ENCODE results near the gene RC3H2.

DNA sequence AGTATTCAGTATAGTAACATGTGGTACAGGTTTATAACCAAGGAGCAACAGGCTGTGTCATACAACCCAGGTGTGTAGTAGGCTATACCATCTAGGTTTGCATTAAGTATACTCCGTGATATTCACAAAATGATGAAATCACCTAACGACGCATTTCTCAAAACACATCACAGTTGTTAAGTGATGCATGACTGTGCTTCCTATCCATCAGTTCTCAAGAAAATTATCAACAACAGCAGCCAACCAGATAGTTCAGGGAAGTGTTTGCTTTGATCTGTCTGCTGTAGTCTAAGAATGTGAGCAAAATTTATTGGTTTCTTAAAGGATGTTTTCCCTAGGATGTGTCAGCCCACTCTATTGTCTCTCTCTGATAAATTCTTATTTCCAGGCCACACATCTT is 18.8 kb upstream of the RC3H2 start:
- TF ChIP-seq, protein P1, sequence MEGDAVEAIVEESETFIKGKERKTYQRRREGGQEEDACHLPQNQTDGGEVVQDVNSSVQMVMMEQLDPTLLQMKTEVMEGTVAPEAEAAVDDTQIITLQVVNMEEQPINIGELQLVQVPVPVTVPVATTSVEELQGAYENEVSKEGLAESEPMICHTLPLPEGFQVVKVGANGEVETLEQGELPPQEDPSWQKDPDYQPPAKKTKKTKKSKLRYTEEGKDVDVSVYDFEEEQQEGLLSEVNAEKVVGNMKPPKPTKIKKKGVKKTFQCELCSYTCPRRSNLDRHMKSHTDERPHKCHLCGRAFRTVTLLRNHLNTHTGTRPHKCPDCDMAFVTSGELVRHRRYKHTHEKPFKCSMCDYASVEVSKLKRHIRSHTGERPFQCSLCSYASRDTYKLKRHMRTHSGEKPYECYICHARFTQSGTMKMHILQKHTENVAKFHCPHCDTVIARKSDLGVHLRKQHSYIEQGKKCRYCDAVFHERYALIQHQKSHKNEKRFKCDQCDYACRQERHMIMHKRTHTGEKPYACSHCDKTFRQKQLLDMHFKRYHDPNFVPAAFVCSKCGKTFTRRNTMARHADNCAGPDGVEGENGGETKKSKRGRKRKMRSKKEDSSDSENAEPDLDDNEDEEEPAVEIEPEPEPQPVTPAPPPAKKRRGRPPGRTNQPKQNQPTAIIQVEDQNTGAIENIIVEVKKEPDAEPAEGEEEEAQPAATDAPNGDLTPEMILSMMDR (IDR thresholded peaks at IDR 0.05): no peak
- TF ChIP-seq POLR2A (IDR thresholded peaks at IDR 0.05) (no peak), EP300 (IDR thresholded peaks at IDR 0.05) (no peak)

Measured in tibial nerve (tissue), 4 donors.